ENCODE measurements around the gene CIAO2B. TPM values are rescaled to one million over a fixed set of nuclear protein-coding genes. Genes with fewer than 3 reads are reported as not detected.

Gene CIAO2B
- polyA plus RNA-seq, 3 donors, result 121 to 140 (median 132) TPM

GRCh38 chr16:66926961-66927436, 7.2 kb downstream of the CIAO2B start:
- peak; percentile 15 to 57 (median 23) for DNase-seq
- peaks cover 0 to 6% of the 10 kb centered on the region in 2 donors for H3K9me3 ChIP-seq (replicated peaks in 1 of 2; ENCODE audit: control insufficient read depth in 1 of 2, insufficient read depth in 1 of 2, low read length in 2 of 2)
- Mint-ChIP-seq H3K9me3 (peaks cover 0 to 13% (median 9%) of the 10 kb centered on the region in 7 donors), H3K27ac (peak overlapping the region in 5 of 7 donors; percentile 45 to 69 (median 60)), H3K4me1 (peaks cover 28% of the 10 kb centered on the region), H3K4me3 (peak overlapping the region in 1 of 2 donors; percentile 92), H3K36me3 (peaks cover 19 to 27% of the 10 kb centered on the region in 2 donors), H3K27me3 (ENCODE audit: low read depth in 3 of 3) (peaks cover 44 to 58% (median 45%) of the 10 kb centered on the region in 3 donors)
- peaks cover 3% of the 10 kb centered on the region for H4K20me1 ChIP-seq (ENCODE audit: insufficient read depth, low read length)
- H3K79me2 ChIP-seq (ENCODE audit: insufficient read depth, low read length), result no peaks in the 10 kb centered on the region
- peaks cover 17 to 47% of the 10 kb centered on the region in 2 donors for H3K27me3 ChIP-seq (ENCODE audit: control insufficient read depth in 2 of 2, insufficient read depth in 2 of 2, low read length in 2 of 2)
- no peak overlapping the region for H2AFZ ChIP-seq (ENCODE audit: insufficient read depth, low read depth, low read length, poor library complexity, severe bottlenecking)
- H3K4me2 ChIP-seq (replicated peaks; ENCODE audit: extremely low read depth, low read length, poor library complexity, severe bottlenecking), result no peak overlapping the region
- no peak overlapping the region for H3K9ac ChIP-seq (ENCODE audit: insufficient read depth, low read length, poor library complexity, severe bottlenecking)
- peaks cover 3 to 9% of the 10 kb centered on the region in 2 donors for H3K36me3 ChIP-seq (replicated peaks in 1 of 2; ENCODE audit: control insufficient read depth in 1 of 2, insufficient read depth in 2 of 2, low read length in 2 of 2)
- peaks cover 20 to 24% of the 10 kb centered on the region in 2 donors for H3K4me1 ChIP-seq (ENCODE audit: control insufficient read depth in 1 of 2, insufficient read depth in 2 of 2, low read length in 2 of 2)
- WGBS (ENCODE audit: insufficient coverage), result 29% methylated on average over 2 of the region's 3 CpGs
- no peak overlapping the region for H3K4me3 ChIP-seq (replicated peaks in 1 of 3; ENCODE audit: low read depth in 2 of 3, low read length in 3 of 3)
- no peak for TF ChIP-seq CTCF (IDR thresholded peaks at IDR 0.05)
- no peak overlapping the region for H3K27ac ChIP-seq (ENCODE audit: low read depth in 1 of 2, low read length in 2 of 2)
- intact Hi-C loops (cut with micrococcal nuclease), result no loop called here

GRCh38 chr16:66926171-66926947, 7.8 kb downstream of the CIAO2B start:
- Histone ChIP-seq H3K4me1 (ENCODE audit: control insufficient read depth in 1 of 2, insufficient read depth in 2 of 2, low read length in 2 of 2) (peaks cover 20 to 24% of the 10 kb centered on the region in 2 donors), H3K9ac (ENCODE audit: insufficient read depth, low read length, poor library complexity, severe bottlenecking) (no peak overlapping the region), H3K4me2 (replicated peaks; ENCODE audit: extremely low read depth, low read length, poor library complexity, severe bottlenecking) (no peak overlapping the region), H4K20me1 (ENCODE audit: insufficient read depth, low read length) (no peaks in the 10 kb centered on the region), H3K4me3 (replicated peaks in 1 of 3; ENCODE audit: low read depth in 2 of 3, low read length in 3 of 3) (no peak overlapping the region), H2AFZ (ENCODE audit: insufficient read depth, low read depth, low read length, poor library complexity, severe bottlenecking) (no peak overlapping the region), H3K27me3 (ENCODE audit: control insufficient read depth in 2 of 2, insufficient read depth in 2 of 2, low read length in 2 of 2) (peaks cover 17 to 53% of the 10 kb centered on the region in 2 donors), H3K27ac (ENCODE audit: low read depth in 1 of 2, low read length in 2 of 2) (no peak overlapping the region), H3K36me3 (replicated peaks in 1 of 2; ENCODE audit: control insufficient read depth in 1 of 2, insufficient read depth in 2 of 2, low read length in 2 of 2) (peaks cover 0 to 2% of the 10 kb centered on the region in 2 donors), H3K9me3 (replicated peaks in 1 of 2; ENCODE audit: control insufficient read depth in 1 of 2, insufficient read depth in 1 of 2, low read length in 2 of 2) (peaks cover 0 to 6% of the 10 kb centered on the region in 2 donors), H3K79me2 (ENCODE audit: insufficient read depth, low read length) (no peaks in the 10 kb centered on the region)
- intact Hi-C loops (cut with micrococcal nuclease), result no loop called here
- H3K9me3 Mint-ChIP-seq, result peaks cover 0 to 13% (median 9%) of the 10 kb centered on the region in 7 donors
- H3K4me3 Mint-ChIP-seq, result peak overlapping the region in 1 of 2 donors; percentile 92
- TF ChIP-seq CTCF (IDR thresholded peaks at IDR 0.05), result no peak
- 92% methylated on average over 3 of the region's 5 CpGs for WGBS (ENCODE audit: insufficient coverage)
- H3K27me3 Mint-ChIP-seq (ENCODE audit: low read depth in 3 of 3), result peaks cover 49 to 63% (median 50%) of the 10 kb centered on the region in 3 donors
- DNase-seq, result no peak
- peaks cover 16 to 22% of the 10 kb centered on the region in 2 donors for H3K36me3 Mint-ChIP-seq
- H3K4me1 Mint-ChIP-seq, result peaks cover 28% of the 10 kb centered on the region
- peak overlapping the region in 5 of 7 donors; percentile 41 to 67 (median 58) for H3K27ac Mint-ChIP-seq
